Stimulated activated CD4-positive, alpha-beta T cell treated with anti-CD3 and anti-CD28 coated beads, Interleukin-12 subunit alpha, Interleukin-12 subunit beta, amount 100 ng/mL, for 24 hours (primary cell): Measurements from ENCODE around the gene TSEN34.
"Not testable (repeated sequence)": the region's sequence is repeated elsewhere in the genome, so short reads cannot be mapped to it uniquely, and the experiment has no call there.

ENCODE experiments used
- DNase-seq, 2 experiments: peaks; one replicate each; pipeline ENCODE4 v3.0.0-alpha.2; 2020; ENCODE audit warnings: low read depth in 2 of 2

The TSEN34 gene

GRCh38 chr19:54239491-54240371 is 48.6 kb downstream of the TSEN34 start:
- DNase-seq = not testable (repeated sequence)

DNA sequence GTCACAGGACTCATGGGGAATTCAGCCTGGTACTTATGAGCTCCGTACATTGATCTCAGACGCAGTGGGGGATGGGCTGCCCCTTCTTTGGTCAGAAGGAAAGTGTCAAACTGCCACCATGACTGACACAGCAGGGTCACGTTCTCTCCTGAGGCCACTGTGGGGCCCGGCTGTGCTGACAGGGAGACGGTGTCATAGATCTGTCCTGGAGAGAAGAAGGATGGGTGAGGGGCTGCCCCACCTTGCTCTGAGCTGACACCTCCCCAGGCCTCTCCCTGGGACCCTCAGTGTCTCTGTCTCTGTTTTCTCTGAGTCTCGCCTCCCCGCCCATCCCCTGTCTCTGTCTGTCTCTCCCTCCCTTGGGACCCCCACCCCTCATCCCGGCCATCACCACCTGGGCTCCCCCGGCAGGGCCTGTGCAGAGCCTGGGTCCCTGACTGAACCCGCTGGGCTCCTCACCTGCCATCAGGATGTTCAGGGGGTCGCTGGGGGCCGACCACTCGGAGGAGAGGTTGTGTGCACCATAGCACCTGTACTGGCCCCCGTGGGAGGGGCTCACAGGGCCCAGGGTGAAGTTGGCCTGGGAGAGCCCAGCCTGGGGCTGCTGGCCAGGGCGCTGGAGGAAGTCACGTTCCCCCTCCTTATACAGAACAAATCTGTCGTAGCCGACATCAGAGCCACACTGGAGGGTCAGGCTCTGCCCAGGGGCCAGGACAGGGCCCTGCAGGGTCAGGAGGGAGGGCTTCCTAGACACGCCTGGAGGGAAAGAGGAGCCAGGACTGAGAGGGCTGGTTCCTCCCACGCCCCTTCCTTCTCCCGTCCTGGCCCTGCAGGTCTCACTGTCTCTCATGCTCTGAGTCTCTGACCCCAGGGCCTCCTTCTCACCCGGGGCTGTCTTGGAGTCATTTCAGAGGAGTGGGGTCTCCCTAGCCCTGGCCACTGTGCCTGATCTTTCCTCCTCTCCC is 49.5 kb downstream of the TSEN34 start:
- DNase-seq = not testable (repeated sequence)

GRCh38 chr19:54242234-54242633 is 51.1 kb downstream of the TSEN34 start:
- not testable (repeated sequence) for DNase-seq

DNA sequence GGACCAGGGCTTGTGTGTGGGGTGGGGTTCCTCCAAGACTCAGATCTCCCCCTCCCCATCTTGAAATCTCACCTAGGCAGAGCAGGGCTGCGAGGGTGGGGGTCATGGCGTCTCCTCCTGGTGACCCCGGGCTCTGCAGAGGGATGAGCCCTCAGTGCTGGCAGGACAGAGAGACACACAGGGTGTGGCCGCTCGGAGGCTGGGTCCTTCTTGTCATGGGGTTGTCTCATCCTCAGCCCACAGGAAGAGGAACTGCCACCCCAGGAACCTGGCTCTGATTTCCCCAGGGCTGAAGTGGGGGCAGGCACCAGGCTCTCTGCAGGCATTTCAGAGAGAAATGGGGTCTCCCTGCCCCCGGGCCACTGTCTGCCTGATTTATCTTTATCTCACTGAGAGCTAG is 51.5 kb downstream of the TSEN34 start, which contains the start of gene LILRA6:
LILRA6 (minus strand) TSS at position 145 of the 400 bp plus-strand sequence.
- not testable (repeated sequence) for DNase-seq

DNA sequence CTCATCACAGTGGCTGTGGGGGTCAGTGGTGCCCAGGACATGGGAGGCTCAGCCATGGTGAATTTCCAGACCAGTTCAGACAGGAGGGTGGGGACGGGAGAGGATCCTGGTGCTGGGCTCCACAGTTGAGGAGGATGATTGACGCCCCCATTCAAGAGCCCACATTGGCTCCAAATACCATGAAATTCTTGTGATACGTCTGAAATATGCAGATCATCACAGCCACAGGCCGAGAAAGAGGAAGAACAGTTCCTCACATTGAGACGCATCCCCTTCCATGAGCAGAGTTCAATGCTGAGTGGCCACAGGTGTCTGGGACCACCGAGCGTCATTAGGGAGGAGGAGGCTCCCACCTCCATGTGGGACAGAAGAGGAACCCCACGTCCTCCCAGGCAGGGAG is 52.7 kb downstream of the TSEN34 start:
- not testable (repeated sequence) for DNase-seq
